Measurements from ENCODE around the gene AQP7. TPM values are rescaled to one million over a fixed set of nuclear protein-coding genes. Genes with fewer than 3 reads are reported as not detected.
A peak's percentile ranks its signal among the peaks of the same experiment; 100 is the strongest.

AQP7 gene
- total RNA-seq, 3 donors from 2014 or later = 29.3 to 193 (median 38.3) TPM

GRCh38 chr9:33446240-33446945 lies 44.0 kb upstream of the AQP7 start:
- intact Hi-C loops (cut with DNase I; ENCODE audit: low total_unique reads) = no loop called here
- H3K4me1 ChIP-seq = peaks cover 5 to 13% of the 10 kb centered on the region in 2 donors
- H3K9me3 ChIP-seq = no peaks in the 10 kb centered on the region
- H3K36me3 ChIP-seq = no peaks in the 10 kb centered on the region
- H3K27ac ChIP-seq = peak overlapping the region; percentile 71 to 78
- H3K27me3 ChIP-seq = no peaks in the 10 kb centered on the region
- peak overlapping the region; percentile 39 to 79 (median 56) for H3K4me3 ChIP-seq
- DNase-seq (ENCODE audit: low spot score in 2 of 2) = no peak
- TF ChIP-seq CTCF (IDR thresholded peaks at IDR 0.05) = no peak
- no peak for TF ChIP-seq POLR2A (IDR thresholded peaks at IDR 0.05)
- TF ChIP-seq POLR2AphosphoS5 (IDR thresholded peaks at IDR 0.05) = no peak

DNA sequence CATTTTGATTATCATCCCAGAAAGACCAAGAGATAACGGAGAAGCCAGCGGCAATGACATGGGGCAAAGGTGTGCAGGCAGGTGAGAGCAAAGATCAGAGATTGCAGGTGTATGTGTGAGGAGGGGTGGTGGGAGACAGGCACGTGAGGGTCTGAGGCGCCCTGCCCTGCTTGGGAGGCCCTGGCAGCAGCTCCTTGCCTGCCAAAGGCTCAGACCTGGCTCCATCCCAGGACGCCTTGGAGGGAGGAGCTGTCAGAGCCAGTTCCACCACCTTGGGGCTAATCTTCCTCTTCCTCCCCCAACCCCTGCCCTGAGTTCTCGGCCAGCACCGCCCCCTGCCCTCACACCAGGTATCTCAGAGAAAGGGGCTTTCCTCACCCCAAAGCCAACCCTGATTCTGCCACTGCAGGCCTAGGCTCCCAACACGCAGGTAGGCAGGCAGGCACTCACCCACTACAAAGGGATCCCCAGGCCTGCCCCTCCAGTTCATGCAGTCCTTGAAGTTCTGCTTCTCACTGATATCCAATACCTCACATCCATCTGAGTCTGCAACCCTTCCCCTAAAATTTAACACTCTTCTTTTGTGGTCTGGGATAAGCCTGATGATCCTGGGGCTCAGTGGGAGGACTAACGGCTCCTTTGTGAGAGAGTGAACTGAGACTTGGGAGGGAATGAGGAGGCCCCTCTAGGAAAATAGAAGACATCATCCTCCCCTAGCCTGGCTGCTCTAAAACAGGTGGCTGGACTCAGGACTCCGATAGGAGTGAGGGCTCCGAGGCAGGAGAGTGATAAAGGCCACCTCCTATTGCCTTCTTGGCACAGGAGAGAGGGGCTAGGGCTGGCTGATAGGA lies 43.2 kb upstream of the AQP7 start:
- H3K36me3 ChIP-seq = no peaks in the 10 kb centered on the region
- H3K4me3 ChIP-seq = peak overlapping the region in 2 of 3 donors; percentile 56 to 79
- peak overlapping the region; percentile 71 to 78 for H3K27ac ChIP-seq
- DNase-seq (ENCODE audit: low spot score in 2 of 2) = peak; percentile 30 to 75
- intact Hi-C loops (cut with DNase I; ENCODE audit: low total_unique reads) = no loop called here
- TF ChIP-seq POLR2A (IDR thresholded peaks at IDR 0.05) (no peak), CTCF (IDR thresholded peaks at IDR 0.05) (no peak), POLR2AphosphoS5 (IDR thresholded peaks at IDR 0.05) (no peak)
- H3K27me3 ChIP-seq = no peaks in the 10 kb centered on the region
- peaks cover 5 to 13% of the 10 kb centered on the region in 2 donors for H3K4me1 ChIP-seq
- H3K9me3 ChIP-seq = no peaks in the 10 kb centered on the region

DNA sequence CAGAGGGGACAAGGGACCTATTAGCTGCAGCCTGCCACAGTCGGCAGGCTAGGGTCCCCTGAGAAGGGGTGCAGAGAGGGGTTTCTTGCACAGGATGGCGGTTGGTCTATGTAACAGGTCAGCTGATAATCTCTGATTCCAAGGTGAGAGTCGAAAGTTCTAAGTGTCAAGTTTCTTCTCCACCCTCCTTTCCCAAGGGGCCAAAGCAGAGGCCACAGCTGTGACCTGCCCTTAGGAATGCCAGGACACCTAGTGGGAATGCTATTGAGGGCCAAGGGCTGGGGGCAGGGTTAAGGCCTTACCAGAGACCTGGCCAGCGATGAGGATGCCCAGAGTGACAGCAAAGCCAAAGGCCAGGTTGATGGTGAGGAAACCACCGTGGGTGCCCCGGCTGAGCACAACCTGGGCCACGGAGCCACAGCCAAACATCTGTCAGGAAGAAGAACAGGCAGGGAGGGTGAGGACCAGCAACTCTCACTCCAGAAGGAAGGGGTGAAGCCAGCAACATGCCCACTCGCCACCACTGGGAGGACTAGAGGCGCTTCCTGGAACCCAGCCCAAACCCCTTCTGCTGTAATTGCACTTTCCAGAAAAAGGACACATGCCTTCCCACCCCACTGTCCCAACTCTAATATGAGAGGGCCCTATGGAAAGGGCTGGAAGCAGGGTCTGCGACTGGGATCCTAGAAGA lies 41.2 kb upstream of the AQP7 start:
- H3K27me3 ChIP-seq = no peaks in the 10 kb centered on the region
- no peak for DNase-seq (ENCODE audit: low spot score in 2 of 2)
- no peak overlapping the region for H3K4me3 ChIP-seq
- TF ChIP-seq CTCF (IDR thresholded peaks at IDR 0.05) = no peak
- no peak for TF ChIP-seq POLR2A (IDR thresholded peaks at IDR 0.05)
- TF ChIP-seq POLR2AphosphoS5 (IDR thresholded peaks at IDR 0.05) = no peak
- H3K27ac ChIP-seq = no peak overlapping the region
- H3K4me1 ChIP-seq = peaks cover 5 to 18% of the 10 kb centered on the region in 2 donors
- no peaks in the 10 kb centered on the region for H3K36me3 ChIP-seq
- intact Hi-C loops (cut with DNase I; ENCODE audit: low total_unique reads) = no loop called here
- H3K9me3 ChIP-seq = no peaks in the 10 kb centered on the region

DNA sequence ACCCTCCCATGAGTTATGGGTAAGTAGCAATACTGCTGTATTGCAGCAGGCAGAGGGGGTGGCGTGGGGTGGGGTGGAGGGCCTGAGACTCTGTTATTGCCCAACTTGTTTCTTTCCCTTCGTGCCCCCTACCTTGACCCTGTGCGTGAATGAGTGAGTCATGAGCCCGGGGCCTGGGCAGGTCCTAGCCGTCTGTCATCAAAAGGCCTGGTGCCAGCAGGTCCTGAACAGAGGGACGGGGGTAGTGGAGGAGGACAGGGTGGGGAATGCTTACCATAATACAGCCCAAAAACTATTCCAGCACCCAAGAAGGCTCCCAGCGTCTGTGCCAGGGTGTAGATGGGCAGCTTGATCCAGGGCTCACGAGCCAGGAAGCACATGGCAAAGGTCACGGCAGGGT lies 40.7 kb upstream of the AQP7 start:
- intact Hi-C loops (cut with DNase I; ENCODE audit: low total_unique reads) = no loop called here
- DNase-seq (ENCODE audit: low spot score in 2 of 2) = peak; percentile 30 to 57
- Histone ChIP-seq H3K9me3 (no peaks in the 10 kb centered on the region), H3K4me3 (no peak overlapping the region), H3K4me1 (peaks cover 5 to 18% of the 10 kb centered on the region in 2 donors), H3K27ac (no peak overlapping the region), H3K36me3 (no peaks in the 10 kb centered on the region), H3K27me3 (no peaks in the 10 kb centered on the region)
- TF ChIP-seq POLR2AphosphoS5 (IDR thresholded peaks at IDR 0.05) (no peak), CTCF (IDR thresholded peaks at IDR 0.05) (no peak), POLR2A (IDR thresholded peaks at IDR 0.05) (no peak)
